Activated CD4-positive, alpha-beta T cell treated with anti-CD3 and anti-CD28 coated beads, Interleukin-2, amount 50 U/mL, for 4 hours (primary cell): Measurements from ENCODE around the gene PCDHGA4.
A peak's percentile ranks its signal among the peaks of the same experiment; 100 is the strongest.
"Not testable (repeated sequence)": the region's sequence is repeated elsewhere in the genome, so short reads cannot be mapped to it uniquely, and the experiment has no call there.

Experiments used
- DNase-seq, 2 experiments: peaks; one replicate each; pipeline ENCODE4 v3.0.0-alpha.2; 2020

PCDHGA4 gene

GRCh38 chr5:141349917-141350619 lies 4.8 kb upstream of the PCDHGA4 start, which contains the start of gene PCDHGB1:
PCDHGB1 (plus strand) TSS chr5:141350099; CDS start chr5:141350261, 162 bp downstream.
- DNase-seq, result peak in 1 of 2 experiments; percentile 8

- no peak for DNase-seq
Observed at GRCh38 chr5:141351591-141351990, 3.2 kb upstream of the PCDHGA4 start.

GRCh38 chr5:141355641-141356040 lies 820 bp downstream of the PCDHGA4 start:
- DNase-seq, result no peak

DNA sequence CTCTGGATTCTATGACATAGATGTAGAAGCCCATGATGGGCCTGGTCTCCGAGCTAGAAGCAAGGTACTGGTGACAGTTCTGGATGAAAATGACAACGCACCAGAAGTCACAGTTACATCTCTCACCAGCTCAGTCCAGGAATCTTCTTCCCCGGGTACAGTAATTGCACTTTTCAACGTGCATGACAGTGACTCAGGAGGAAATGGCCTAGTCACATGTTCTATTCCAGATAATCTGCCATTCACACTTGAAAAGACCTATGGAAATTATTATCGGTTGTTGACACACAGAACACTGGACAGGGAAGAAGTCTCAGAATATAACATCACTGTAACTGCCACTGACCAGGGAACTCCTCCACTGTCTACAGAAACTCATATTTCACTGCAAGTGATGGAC lies 1.3 kb downstream of the PCDHGA4 start:
- no peak for DNase-seq

DNA sequence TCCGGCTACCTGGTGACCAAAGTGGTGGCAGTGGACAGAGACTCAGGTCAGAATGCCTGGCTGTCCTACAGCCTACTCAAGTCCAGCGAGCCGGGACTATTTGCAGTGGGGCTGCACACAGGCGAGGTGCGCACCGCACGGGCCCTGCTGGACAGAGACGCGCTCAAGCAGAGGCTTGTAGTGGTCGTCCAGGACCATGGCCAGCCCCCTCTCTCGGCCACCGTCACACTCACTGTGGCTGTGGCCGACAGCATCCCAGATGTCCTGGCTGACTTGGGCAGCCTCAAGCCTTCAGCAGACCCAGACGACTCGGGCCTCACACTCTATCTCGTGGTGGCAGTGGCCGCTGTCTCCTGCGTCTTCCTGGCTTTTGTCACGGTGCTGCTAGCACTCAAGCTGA lies 2.1 kb downstream of the PCDHGA4 start:
- DNase-seq, result no peak

DNA sequence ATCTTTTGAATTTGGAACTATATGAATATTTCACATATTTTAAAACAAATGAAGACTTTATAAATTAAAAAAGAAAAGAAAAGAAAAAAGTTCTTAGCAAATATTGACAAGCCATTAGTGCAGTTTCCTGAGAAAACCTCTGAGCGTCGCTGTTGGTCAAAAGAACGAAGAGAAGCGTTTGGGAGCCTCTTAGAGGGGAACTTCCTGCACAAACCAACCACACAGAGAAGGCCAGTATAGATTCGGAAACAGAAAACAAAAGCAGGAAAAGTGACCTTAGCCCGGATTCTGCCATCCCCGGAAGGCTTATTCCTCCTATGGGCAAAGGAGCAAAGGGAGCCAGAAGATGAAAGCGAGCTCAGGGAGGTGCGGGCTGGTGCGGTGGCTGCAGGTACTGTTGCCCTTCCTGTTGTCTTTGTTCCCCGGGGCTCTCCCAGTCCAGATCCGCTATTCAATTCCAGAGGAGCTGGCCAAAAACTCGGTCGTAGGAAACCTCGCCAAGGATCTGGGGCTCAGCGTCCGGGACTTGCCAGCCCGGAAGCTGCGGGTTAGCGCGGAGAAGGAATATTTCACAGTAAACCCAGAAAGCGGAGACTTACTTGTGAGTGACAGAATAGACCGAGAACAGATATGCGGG lies 5.1 kb downstream of the PCDHGA4 start, which contains the start of gene PCDHGB2:
Gene PCDHGB2 (plus strand): TSS at position 205 of the 637 bp plus-strand sequence. CDS start 142 bp downstream, at position 347.
- DNase-seq, result no peak

DNA sequence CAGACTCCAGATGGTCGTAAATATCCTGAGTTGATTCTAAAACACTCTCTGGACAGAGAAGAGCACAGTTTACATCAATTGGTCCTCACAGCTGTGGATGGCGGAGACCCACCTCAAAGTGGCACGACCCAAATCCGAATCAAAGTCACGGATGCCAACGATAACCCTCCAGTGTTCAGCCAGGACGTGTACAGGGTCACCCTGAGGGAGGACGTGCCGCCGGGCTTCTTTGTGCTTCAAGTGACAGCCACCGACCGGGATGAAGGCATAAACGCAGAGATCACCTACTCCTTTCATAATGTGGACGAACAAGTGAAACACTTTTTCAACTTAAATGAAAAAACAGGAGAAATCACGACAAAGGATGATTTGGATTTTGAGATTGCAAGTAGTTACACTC lies 5.9 kb downstream of the PCDHGA4 start:
- no peak for DNase-seq

DNA sequence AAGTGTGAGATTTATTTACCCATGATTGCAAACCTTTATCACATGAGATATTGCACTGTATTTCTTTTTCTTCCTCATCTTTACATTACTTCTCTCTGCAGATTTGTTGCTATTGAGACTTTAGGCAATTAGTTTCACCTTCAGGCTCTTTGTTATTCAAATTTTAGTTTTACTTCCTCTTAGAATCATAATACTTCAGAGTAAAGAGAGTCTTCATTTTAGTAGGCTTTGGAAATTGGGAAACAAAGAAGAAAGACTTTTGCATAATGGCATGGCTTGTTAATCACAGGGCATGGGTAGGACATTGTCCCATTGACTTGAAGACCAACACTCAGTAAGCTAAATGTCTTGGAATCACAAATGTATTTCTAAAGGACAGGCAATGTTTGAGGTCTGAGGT lies 7.9 kb downstream of the PCDHGA4 start:
- no peak for DNase-seq

GRCh38 chr5:141363952-141364660 lies 9.3 kb downstream of the PCDHGA4 start, which contains the start of gene PCDHGA5:
PCDHGA5 (plus strand) TSS chr5:141364162; CDS start chr5:141364331, 169 bp downstream.
- DNase-seq, result no peak

DNA sequence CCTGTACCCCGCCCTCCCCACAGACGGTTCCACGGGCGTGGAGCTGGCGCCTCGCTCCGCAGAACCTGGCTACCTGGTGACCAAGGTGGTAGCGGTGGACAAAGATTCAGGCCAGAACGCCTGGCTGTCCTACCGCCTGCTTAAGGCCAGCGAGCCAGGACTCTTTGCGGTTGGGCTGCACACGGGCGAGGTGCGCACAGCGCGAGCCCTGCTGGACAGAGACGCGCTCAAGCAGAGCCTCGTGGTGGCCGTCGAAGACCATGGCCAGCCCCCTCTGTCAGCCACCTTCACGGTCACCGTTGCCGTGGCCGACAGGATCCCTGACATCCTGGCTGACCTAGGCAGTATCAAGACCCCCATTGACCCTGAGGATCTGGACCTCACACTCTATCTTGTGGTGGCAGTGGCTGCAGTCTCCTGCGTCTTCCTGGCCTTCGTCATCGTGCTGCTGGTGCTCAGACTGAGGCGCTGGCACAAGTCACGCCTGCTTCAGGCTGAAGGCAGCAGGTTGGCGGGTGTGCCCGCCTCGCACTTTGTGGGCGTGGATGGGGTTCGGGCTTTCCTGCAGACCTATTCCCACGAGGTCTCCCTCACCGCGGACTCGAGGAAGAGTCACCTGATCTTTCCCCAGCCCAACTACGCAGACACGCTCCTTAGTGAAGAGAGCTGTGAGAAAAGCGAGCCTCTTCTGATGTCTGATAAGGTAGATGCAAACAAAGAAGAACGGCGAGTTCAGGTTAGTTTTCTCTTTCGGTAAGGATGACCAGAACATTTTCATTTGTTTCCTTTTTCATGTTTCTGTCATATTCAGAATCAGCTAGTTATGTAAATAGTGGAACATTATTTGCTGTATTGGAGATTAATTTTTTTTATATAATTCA lies 11.4 kb downstream of the PCDHGA4 start:
- no peak for DNase-seq

GRCh38 chr5:141369994-141370848 lies 15.4 kb downstream of the PCDHGA4 start, which contains the start of gene PCDHGB3:
PCDHGB3 (plus strand) TSS chr5:141370242; CDS start chr5:141370395, 153 bp downstream.
- peak in 1 of 2 experiments; percentile 25 for DNase-seq

DNA sequence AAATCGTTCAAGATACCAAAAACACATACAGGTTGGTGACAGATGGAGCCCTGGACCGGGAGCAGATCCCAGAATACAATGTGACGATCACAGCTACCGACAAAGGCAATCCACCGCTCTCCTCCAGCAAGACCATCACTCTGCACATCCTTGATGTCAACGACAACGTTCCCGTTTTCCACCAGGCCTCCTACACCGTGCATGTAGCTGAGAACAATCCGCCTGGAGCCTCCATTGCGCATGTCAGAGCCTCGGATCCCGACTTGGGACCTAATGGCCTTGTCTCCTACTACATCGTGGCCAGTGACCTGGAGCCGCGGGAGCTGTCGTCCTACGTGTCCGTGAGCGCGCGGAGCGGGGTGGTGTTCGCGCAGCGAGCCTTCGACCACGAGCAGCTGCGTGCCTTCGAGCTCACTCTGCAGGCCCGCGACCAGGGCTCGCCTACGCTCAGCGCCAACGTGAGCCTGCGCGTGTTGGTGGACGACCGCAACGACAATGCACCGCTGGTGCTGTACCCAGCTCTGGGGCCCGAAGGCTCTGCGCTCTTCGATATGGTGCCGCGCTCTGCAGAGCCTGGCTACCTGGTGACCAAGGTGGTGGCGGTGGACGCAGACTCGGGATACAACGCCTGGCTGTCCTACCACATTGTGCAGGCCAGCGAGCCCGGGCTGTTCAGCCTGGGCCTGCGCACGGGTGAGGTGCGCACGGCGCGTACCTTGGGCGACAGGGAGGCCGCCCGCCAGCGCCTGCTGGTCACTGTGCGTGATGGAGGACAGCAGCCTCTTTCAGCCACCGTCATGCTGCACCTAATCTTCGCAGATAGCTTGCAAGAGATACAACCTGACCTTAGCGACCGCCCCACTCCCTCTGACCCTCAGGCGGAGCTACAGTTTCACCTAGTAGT lies 17.0 kb downstream of the PCDHGA4 start:
- DNase-seq, result no peak

DNA sequence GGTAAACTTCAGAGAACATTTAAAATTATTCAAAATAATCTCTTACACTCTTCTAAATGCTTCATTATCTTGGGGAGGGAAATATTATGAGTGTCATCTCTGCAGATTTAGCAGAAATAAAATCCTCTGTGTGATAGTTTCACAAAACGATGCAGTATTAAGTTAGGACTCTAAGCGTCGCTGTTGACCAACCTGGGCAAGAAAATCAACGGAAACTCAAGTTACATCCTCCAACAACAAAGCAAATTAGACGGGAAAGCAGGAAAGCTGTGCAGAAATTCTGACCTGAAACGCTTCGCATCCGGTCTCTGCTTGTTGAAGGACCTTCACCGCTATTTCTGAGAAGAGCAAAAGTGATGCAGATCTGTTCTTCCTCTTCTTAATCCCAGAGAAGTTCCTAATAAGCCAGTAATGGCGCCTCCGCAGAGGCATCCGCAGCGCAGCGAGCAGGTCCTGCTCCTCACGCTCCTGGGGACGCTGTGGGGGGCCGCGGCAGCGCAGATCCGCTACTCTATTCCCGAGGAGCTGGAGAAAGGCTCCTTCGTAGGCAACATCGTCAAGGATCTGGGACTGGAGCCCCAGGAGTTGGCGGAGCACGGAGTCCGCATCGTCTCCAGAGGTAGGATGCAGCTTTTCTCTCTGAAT lies 19.0 kb downstream of the PCDHGA4 start, which contains the start of gene PCDHGA6:
Gene PCDHGA6 (plus strand): TSS at position 219 of the 645 bp plus-strand sequence. CDS start 193 bp downstream, at position 412.
- no peak for DNase-seq

- DNase-seq, result no peak
Observed at GRCh38 chr5:141374627-141375026, 19.8 kb downstream of the PCDHGA4 start.

DNA sequence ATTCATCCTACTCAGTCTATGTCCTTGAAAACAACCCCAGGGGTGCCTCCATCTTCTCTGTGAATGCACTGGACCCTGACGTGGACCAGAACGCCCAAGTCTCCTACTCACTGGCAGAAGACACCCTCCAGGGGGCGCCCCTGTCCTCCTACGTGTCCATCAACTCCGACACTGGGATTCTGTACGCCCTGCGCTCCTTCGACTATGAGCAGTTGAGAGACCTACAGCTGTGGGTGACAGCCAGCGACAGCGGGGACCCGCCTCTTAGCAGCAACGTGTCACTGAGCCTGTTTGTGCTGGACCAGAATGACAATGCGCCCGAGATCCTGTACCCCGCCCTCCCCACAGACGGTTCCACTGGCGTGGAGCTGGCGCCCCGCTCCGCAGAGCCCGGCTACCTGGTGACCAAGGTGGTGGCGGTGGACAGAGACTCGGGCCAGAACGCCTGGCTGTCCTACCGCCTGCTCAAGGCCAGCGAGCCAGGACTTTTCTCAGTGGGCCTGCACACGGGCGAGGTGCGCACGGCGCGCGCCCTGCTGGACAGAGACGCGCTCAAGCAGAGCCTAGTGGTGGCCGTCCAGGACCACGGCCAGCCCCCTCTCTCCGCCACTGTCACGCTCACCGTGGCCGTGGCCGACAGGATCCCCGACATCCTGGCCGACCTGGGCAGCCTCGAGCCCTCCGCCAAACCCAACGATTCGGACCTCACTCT lies 20.8 kb downstream of the PCDHGA4 start:
- DNase-seq, result not testable (repeated sequence)

GRCh38 chr5:141382469-141383294 lies 27.9 kb downstream of the PCDHGA4 start, which contains the start of gene PCDHGA7:
PCDHGA7 (plus strand) TSS chr5:141382742; CDS start chr5:141382900, 158 bp downstream.
- no peak for DNase-seq

GRCh38 chr5:141383345-141383744 lies 28.5 kb downstream of the PCDHGA4 start:
- DNase-seq, result no peak
